Measurements from ENCODE around the gene AGBL4.

Gene AGBL4

GRCh38 chr1:48572646-48573258 lies 1451.0 kb downstream of the AGBL4 start (continued):
- TF ChIP-seq ZNF362 (tag by site-specific recombination; IDR thresholded peaks at IDR 0.05): no peak
- peak; percentile 71 for TF ChIP-seq FEZF1 (tag by site-specific recombination; IDR thresholded peaks at IDR 0.05)
- no peak for TF ChIP-seq ZNF398 (tag by site-specific recombination; IDR thresholded peaks at IDR 0.05)
- TF ChIP-seq BCL6B (tag by site-specific recombination; IDR thresholded peaks at IDR 0.05): no peak
- peak; percentile 79 for TF ChIP-seq ZNF654 (tag by site-specific recombination; IDR thresholded peaks at IDR 0.05; ENCODE audit: low read depth)
- TF ChIP-seq ZNF747 (tag by site-specific recombination; IDR thresholded peaks at IDR 0.05): no peak
- TF ChIP-seq ZNF404 (tag by site-specific recombination; IDR thresholded peaks at IDR 0.05): no peak
- no peak for TF ChIP-seq ZNF664 (tag by site-specific recombination; IDR thresholded peaks at IDR 0.05)

GRCh38 chr1:48572134-48572533 lies 1451.6 kb downstream of the AGBL4 start:
- TF ChIP-seq YY2 (tag by site-specific recombination; IDR thresholded peaks at IDR 0.05) (no peak), ZFHX2 (tag by site-specific recombination; conservative IDR thresholded peaks at IDR 0.05) (peak; percentile 43; the same call in 1 of the 2 replicates), EGR2 (tag by site-specific recombination; IDR thresholded peaks at IDR 0.05; ENCODE audit: low read depth) (peak; percentile 72; the same call in 1 of the 2 replicates)
- H3K4me3 ChIP-seq (ENCODE audit: low read depth, low read length): no peak overlapping the region
- ChIA-PET POLR2A (no interaction called here), CTCF (interaction anchor here (0.6 to 4.2 kb wide), 29 partner anchors 8 to 1616 kb away, joined by 3 to 39 read pairs (median 5); no protein-coding TSS in a partner anchor)
- no peaks in the 10 kb centered on the region for H3K4me1 ChIP-seq (ENCODE audit: control insufficient read depth, insufficient read depth, low read length)
- H3K27ac ChIP-seq (ENCODE audit: extremely low read depth, low read depth, low read length): no peak overlapping the region
- H3K36me3 ChIP-seq (ENCODE audit: control insufficient read depth in 2 of 2, insufficient read depth in 1 of 2, low read length in 2 of 2): no peaks in the 10 kb centered on the region
- no peaks in the 10 kb centered on the region for H3K9me3 ChIP-seq (ENCODE audit: control insufficient read depth, insufficient read depth, low read depth, low read length)

GRCh38 chr1:48571303-48571987 lies 1452.3 kb downstream of the AGBL4 start:
- no peak overlapping the region for H3K27ac ChIP-seq (ENCODE audit: extremely low read depth, low read depth, low read length)
- CTCF ChIA-PET: interaction anchor here (0.6 to 4.2 kb wide), 20 partner anchors 9 to 1616 kb away, joined by 3 to 39 read pairs (median 5); no protein-coding TSS in a partner anchor
- TF ChIP-seq ZNF621 (tag by site-specific recombination; IDR thresholded peaks at IDR 0.05): no peak
- no peak for TF ChIP-seq ZFP3 (tag by site-specific recombination; IDR thresholded peaks at IDR 0.05; ENCODE audit: low read depth)
- TF ChIP-seq ZNF549 (tag by site-specific recombination; IDR thresholded peaks at IDR 0.05): no peak
- no peak for TF ChIP-seq TCF7L2 (IDR thresholded peaks at IDR 0.05; ENCODE audit: borderline replicate concordance, low read depth, low read length)
- TF ChIP-seq ZNF747 (tag by site-specific recombination; IDR thresholded peaks at IDR 0.05): no peak
- no peak for TF ChIP-seq ZNF433 (tag by site-specific recombination; IDR thresholded peaks at IDR 0.05; ENCODE audit: low read depth)
- TF ChIP-seq IKZF3 (tag by site-specific recombination; IDR thresholded peaks at IDR 0.05): no peak
- TF ChIP-seq KLF17 (tag by site-specific recombination; IDR thresholded peaks at IDR 0.05): no peak
- TF ChIP-seq ELK4 (IDR thresholded peaks at IDR 0.05; ENCODE audit: borderline replicate concordance, low read depth, low read length): no peak
- no peak for TF ChIP-seq BCL11A (tag by site-specific recombination; IDR thresholded peaks at IDR 0.05; ENCODE audit: low read depth)
- no peak for TF ChIP-seq ZNF140 (tag by site-specific recombination; IDR thresholded peaks at IDR 0.05)
- no peak for TF ChIP-seq YY1 (tag by site-specific recombination; IDR thresholded peaks at IDR 0.05)
- TF ChIP-seq SETDB1 (IDR thresholded peaks at IDR 0.05; ENCODE audit: insufficient read length, low read length): no peak
- TF ChIP-seq ZNF654 (tag by site-specific recombination; IDR thresholded peaks at IDR 0.05; ENCODE audit: low read depth): no peak
- TF ChIP-seq ZNF510 (tag by site-specific recombination; IDR thresholded peaks at IDR 0.05; ENCODE audit: insufficient replicate concordance): no peak
- no peak for TF ChIP-seq KLF10 (tag by site-specific recombination; IDR thresholded peaks at IDR 0.05)
- no peak for TF ChIP-seq ZNF423 (tag by site-specific recombination; IDR thresholded peaks at IDR 0.05)
- TF ChIP-seq ZBTB7A (tag by site-specific recombination; IDR thresholded peaks at IDR 0.05; ENCODE audit: low read depth): no peak

More at GRCh38 chr1:48571303-48571987, 1452.3 kb downstream of the AGBL4 start:
- H3K9me3 ChIP-seq (ENCODE audit: control insufficient read depth, insufficient read depth, low read depth, low read length): no peaks in the 10 kb centered on the region
- H3K4me3 ChIP-seq (ENCODE audit: low read depth, low read length): no peak overlapping the region
- no peaks in the 10 kb centered on the region for H3K36me3 ChIP-seq (ENCODE audit: control insufficient read depth in 2 of 2, insufficient read depth in 1 of 2, low read length in 2 of 2)
- POLR2A ChIA-PET: no interaction called here
- H3K4me1 ChIP-seq (ENCODE audit: control insufficient read depth, insufficient read depth, low read length): no peaks in the 10 kb centered on the region

Data from HEK293 (cell line).